GM12874 (cell line): ENCODE results near the gene PHF3.

Source experiments
- CTCF ChIP-seq: IDR thresholded peaks from 2 replicates; pipeline ENCODE4 v1.5.1; 2011; ENCODE audit warnings: low read depth, mild to moderate bottlenecking, control low read depth, low read length, moderate library complexity; ENCODE audit not compliant: insufficient read depth

PHF3 gene

GRCh38 chr6:63713332-63713731 is 77.7 kb downstream of the PHF3 start:
- no peak for TF ChIP-seq CTCF

GRCh38 chr6:63714091-63714490 is 78.5 kb downstream of the PHF3 start:
- TF ChIP-seq CTCF, result no peak

GRCh38 chr6:63716169-63716568 is 80.6 kb downstream of the PHF3 start:
- no peak for TF ChIP-seq CTCF

GRCh38 chr6:63721181-63721580 is 85.6 kb downstream of the PHF3 start:
- no peak for TF ChIP-seq CTCF

DNA sequence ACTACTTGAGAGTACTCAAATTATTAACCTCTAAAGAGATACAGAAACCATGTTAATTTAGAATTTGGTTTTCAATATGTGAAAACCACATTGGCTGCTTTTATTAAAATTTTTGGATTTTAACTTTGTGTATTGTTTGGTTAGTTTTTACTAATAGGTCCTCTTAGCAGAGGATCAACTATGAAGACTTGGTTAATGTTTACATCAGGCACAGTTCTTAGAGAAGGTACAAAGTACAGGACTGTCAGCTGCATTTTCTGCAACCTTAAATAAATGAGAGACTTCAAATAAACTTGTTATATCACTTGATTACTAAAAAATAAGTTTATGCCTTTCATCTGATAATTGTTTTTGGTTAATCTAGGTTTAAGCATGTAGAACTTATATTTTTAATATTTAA is 89.1 kb downstream of the PHF3 start:
- TF ChIP-seq CTCF, result no peak

DNA sequence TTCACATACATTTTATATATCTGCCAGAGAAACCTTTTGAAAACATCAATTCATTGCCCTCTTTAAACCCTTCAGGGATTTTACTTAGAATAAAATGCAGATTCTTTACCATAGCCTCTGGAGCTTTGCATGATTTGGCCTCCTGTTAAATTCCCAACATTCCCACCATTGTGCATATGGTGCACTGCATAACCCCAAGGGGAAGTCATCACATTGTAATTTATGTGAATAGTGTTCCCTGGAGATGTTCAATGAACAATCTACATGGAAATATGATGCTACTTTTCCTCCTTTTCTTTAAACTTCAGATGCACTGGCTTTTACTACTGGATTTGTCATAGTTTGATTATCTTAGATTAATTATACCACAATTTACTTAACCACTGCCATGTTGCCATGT is 94.7 kb downstream of the PHF3 start:
- TF ChIP-seq CTCF, result no peak

- no peak for TF ChIP-seq CTCF
Observed at GRCh38 chr6:63731930-63732329, 96.3 kb downstream of the PHF3 start.

DNA sequence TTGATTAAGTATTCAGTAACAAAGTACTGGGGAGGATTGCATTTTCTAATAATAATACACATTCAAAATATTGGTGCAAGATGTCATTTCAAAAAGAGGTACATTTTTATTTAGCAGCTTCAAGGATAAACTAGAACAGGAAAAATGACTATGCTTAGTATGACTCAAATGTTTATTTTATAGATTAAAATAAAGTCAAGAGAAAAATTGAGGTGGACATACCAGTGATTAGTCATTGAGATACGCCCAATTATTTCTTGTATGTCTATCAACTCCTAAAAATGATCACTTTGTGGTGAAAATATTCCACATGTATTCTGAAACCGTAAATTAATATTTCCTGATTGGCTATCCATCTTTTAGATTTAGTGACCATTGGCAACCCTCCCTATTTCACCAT is 96.7 kb downstream of the PHF3 start:
- TF ChIP-seq CTCF, result no peak
